HG03469 (cell line): Measurements from ENCODE around the gene DENND1A.

Experiments
- ATAC-seq: cut with Tn5 transposase; IDR thresholded peaks from one replicate; pipeline ENCODE4 v1.9.1; 2021; ENCODE audit warnings: mild to moderate bottlenecking, moderate library complexity, moderate number of reproducible peaks; ENCODE audit not compliant: unreplicated experiment

Gene DENND1A

DNA sequence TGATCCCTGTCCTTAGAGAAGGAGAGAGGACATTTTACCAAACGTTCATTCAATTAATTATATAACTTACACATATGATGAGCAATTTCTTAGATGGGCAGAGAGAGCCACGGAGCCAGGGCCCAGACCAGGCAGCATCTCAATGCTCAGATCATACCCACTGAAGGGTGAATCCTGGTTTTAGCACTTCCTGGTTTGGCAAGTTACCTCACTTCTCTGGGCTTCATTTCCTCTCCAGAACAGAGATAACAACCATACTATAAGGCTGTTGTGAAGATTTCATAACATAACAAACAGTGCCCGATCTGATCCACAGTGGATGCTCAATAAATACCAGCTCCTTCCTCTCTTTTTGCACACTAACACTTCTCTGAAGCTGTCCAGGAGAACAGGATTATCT lies 271.1 kb downstream of the DENND1A start:
- ATAC-seq: no peak

DNA sequence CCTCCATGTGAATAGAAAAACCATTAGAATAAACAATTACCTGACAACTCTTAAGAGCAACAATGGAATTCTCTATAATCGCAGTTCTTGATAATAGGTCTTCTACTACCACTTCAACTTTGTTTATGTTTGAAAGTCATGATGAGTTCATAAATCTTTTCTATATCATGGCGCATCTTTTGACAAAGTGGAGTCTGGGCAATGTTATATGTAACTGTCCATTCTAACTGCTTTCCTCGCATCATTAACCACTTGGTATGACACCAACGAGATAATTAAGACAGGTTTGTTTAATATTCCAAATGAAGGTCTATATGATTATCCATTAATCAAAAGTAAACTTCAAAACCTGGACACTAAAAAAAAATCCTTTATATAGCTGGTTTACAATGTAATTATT lies 272.0 kb downstream of the DENND1A start:
- no peak for ATAC-seq

DNA sequence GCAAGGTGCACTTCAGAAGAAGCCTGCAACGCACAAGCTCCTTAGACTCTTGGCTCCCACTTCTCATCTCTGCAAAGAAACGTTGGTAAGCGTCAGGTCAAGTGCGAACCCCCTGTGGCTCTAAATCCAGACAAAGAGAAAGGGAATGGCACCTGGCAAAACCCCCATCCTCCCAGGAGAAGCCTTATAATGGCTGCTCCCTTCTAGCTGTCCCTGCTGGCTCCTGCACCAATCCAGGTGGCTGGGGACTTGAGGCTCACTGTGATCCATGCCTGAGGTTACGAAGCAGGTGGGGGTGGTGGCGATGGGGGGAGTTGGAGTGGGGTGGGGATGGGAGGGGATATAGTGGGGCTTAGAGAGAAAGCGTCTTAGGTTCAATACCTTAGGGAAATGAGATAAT lies 272.8 kb downstream of the DENND1A start:
- no peak for ATAC-seq

DNA sequence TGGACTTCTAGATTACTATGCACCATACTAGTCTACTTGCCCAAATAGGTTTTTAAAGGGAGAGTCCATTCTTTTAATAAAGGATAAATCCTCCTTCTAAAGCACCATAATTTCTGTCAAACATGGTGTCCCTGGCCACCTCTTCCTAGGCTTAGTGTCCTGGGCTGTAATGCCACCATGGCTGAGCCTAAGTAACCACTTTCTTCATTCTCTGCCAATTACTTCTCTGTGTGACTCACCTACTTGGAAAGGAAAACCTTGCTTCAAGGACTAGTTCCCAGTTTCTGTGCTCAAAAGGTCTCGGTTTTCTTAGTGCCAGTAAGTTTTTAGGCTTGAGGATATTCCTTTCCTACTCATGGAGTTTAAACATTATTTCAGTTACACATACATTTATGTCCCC lies 273.4 kb downstream of the DENND1A start:
- ATAC-seq: no peak

DNA sequence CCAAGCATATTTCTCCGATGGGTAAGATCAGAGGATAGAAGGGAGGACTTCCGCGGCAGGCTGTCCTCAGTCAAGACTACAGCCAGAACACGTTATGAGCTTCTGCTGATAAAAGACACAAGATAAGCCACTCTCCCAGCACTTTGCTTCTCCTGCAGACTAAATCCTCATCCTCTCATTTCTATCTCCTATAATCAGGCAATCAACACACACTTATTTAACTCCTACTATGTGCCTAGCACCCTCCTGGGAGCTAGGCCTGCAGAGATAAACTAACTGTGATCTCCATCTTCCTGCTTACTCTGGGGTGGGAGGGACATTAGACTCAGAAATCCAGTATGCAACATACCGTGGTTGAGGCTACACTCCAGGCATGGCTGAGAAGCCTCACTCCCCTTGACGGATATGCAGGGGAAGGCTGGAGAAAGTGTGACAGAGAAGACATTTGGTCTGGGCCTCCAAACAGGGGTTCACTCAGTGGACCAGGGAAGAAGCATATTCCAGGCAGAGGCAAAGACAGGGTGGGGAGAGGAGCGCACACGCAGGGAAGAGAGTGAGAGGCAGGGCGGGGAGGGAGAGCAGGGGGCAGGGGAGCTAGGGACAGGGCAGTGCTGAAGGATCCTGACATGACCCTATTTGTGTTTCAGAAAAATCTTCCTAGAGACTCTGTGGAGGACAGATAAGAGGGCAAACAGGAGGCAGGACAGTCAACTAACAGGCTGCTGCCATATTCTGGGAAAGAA lies 274.1 kb downstream of the DENND1A start:
- no peak for ATAC-seq

DNA sequence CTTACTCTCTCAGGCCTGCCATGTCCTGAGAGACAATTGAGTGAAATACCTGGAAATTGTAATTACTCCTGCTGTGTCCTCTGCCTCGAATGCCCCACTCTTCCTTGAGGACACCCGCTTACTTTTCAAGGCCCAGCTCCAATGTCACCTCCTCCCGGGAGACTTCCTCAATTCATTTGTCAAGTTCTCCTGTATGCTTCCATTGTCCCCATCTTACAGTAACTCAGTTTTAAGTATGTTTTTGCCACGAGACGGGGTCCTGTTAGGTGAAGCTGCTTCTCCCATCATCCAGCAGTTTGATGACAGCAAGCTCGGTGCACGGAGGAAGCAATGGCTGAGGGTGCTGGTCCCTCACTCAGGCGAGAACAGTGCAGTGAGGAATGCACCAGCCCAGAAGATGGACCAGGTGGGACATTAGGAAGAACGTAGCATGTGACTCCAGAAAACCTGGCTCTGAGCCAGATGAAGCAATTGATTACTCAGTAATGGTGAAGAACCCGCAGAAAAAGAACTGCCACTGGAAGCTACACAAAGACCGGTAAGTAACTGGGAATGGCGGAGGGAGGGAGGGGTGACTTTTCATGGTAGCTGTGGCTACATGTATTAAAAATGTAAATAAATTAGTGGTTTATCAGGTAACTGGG lies 274.8 kb downstream of the DENND1A start:
- ATAC-seq: no peak

DNA sequence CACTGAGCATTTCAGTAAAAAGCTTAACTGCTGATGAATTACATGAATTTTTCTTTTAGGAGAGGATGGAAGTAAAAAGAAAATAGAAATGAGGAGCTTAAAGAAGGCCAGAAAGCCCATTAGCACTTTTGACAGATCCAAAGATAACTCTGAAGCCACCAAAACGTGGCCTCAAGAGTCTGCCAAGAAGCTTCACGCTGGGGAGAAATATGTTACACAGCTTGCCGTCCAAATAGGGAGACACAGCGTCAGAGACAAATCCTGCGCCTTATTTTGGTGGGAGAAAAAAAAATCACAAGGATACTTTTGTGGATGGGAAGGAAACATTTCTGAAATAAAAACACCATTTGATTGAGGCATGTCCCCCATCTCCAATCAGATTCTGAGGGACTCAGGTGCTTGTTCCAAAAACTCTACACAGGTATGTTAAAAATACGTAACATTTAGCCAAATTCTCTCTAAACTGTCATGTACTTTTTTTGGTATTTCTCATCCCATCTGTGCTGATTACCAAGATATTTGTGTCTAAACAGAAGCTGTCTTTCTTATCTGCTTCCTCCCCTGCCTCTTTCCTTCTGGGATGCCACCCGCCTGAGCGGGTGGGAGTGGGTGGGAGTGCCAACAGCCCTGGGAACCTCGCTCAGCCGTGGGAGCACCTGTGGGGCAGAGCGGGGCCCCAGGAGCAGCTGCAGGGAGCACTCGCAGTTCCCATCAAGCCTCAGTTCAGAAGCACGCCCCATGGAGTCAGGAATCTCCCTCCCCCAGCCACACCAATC lies 275.5 kb downstream of the DENND1A start:
- ATAC-seq: no peak

DNA sequence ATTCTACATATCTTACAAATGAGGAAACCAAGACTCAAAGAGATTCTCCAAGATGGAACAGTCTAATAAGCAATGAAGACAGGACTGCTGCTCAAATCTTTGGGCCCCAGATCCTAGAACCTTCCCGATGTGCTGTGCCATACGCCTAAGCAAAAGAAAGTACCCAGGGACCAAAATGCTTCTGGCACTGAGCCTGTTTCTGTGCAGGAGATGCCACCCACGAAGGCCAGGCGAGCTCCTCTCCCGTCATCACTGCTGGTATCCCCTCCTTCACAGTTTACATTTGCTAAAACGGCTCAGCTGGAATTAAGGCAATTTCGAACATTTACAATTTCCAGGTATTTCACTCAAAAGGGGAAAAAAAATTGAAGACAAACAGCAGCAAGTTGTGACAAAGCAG lies 277.5 kb downstream of the DENND1A start:
- ATAC-seq: no peak

DNA sequence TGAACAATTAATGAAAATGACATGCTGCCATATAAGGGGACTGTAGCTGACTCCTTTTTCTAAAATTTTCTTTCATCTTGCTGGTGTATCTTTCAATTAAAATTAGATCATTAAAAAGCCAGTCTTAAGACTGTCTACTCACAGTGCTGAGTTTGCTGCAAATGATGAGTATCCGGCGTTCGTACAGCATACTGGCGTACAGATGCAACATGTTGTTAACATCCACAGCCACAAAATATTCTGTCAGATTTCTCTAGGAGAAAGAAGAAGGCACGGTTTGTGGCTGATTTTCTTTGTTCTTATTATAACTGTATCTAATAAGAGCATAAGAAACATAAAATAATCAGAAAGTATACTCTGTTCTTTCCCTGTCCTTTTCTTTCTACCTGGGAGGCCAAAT lies 278.1 kb downstream of the DENND1A start:
- no peak for ATAC-seq

DNA sequence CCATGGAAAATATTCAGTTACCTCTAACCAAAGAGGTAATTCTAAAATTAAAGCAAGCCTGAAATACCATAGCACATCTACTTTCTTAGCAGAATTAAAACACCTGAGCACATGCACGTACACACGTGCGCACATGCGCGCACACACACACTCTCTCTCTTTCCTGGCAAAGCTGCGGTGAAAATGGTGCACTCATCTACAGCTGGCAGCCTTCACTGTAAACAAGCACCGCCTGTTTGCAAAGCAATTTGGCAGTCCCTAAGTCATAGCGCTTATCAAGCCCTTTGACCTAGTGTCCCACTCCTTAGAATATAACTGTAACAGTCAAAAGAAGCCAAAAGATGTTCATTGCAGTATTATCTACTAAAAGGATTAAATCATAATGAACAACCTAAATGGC lies 278.7 kb downstream of the DENND1A start:
- no peak for ATAC-seq

DNA sequence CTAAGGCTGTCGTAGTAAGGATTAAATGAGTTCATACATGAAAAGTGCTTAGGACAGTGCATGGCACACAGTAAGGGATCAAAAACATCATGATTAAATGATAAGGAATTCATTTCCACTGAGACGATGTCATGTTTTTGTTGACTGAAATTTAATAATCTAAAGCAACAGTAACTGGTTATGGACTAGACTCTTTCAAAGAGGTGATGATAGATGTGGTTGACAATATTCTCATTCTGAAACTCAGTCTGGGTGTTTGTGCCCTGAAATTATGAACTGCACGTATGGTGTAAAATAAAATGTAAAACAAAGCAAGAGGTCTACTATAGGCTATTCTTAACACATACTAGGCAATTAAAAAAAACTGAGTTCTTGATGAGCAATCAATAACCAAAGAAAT lies 280.0 kb downstream of the DENND1A start:
- ATAC-seq: no peak

DNA sequence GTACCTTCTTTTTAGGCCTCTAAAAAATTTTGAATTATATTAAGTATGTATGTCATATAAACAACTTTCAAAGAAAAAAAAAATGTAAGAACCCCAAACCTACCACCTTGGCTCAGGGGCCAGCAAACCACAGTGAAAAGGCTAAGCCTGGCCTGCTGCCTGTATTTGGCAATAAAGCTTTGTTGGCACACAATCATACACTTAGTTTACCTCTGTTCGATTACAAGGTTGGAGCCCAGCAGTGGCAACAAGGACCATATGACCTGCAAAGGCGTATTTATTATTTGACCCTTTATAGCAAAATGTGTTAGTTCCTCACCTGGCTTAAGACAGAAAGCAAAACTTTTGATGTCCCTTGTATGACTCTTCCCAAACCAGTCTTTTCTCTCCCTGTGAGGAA lies 282.8 kb downstream of the DENND1A start:
- no peak for ATAC-seq

DNA sequence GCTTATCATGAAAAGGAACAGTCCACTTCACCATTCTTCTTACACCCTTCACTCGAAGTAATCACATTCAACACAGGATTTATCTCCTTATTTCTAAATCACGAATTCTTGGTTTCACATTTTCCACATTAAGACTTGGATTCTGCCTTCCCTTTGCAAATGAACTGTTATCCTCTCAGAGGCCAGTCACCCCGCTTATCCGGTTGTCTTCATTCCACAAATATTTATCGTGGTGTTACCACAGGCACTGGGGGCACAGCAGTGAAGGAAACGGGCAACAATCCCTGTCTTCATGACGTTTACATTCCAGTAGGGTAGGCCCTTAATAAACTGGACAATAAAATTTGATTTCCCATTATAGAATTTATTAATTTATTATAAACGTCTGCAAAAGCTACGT lies 284.2 kb downstream of the DENND1A start:
- no peak for ATAC-seq

DNA sequence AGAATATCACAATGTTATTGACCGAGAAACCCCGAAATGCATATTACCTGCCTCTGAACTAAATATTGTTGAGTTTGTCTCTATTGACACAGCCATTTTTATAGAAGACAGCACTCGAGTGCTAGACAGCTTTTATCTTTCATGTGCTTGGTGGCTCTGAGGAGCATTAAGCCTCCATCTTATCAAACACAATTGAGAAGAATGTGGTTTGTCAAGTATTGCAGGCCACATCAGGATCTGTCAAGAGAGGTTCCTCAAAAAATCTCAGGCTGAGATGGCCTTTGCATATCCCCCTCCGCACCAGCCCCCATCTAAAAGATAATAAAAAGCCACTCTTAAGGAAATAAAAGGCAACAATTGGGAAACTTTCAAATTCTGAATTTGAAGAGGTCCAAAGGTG lies 284.8 kb downstream of the DENND1A start:
- ATAC-seq: no peak

DNA sequence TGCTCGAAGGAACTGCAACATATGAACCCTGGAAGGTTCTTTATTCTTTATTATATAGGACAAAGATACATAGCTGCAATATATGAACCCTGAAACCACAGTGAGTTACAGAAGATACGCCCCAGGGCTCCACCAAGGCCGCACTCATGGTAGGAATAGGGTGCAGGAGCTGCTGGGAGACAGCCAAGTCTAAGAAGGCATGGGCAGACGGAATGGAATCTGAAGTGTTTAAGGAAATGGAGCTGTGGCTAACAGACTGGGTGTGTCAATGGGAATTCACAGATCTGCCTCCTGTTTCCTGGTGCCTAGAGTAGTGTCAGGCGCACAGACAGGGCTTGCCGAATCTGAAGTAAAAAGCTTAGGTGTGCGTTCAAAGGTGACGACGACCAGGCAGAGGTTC lies 286.4 kb downstream of the DENND1A start:
- no peak for ATAC-seq

DNA sequence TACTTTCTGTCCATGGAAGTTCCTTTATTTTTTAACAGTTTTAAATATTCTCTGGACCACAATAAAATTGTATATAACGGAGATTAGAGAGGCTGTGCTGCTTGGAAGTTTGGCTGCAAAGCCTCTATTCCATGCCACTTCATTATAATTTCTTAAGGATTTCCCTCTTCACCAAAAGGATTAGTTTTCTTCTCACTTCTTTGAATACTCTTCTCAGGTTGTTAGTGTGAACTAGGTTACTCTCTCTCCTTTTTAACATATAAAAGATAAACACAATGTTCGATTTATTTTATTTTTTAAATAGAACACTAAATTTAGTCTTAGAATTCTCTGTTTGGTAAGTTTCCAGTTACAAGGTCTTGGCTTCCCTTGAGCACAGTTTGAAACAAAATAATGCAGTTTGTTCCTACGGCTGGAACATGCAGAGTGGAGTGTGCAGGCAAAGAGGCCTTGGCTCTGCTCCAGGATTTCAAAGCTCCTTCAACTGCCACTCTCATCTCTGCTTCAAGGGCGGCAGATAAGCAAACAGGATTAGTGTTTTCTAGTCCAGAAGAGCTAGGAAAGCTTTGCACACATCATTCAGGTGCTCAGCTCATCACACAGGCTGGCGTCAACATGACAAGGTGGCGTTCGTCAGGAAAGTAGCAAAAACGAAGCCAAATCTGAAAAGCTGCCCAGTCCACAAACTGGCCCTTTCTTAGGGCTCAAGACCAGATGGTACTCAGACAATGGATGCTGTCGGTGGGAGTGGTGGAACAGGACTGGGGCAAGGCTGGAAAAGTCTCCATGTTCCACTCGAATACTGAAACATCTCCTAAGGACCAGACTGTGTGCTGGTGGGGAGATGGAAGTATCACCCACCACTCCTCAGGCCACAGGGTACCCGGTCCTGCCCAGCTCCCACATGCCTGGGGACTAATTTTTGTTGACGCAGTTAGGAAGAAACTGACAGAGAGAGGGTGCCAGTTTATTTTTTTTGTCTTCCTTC lies 287.3 kb downstream of the DENND1A start:
- no peak for ATAC-seq

DNA sequence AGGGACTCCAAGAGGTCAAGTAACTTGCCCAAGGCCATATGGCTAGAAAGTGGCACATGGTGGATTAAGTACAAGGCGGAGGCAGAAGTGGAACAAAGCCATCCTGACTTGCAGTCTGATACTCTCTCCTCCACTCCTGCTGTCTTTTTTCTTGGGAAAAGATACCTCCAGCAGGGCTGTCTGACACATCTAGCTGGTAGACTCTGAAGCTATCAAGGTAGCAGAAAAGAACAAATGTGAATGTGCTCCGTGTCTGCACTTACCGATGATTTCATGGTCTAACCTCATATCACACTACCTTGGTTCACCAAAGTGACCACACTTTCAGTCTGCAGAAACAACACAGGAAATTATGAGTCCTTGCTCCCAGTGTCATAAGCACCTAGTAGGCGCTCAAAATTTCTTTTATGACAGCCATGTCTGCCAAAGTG lies 289.1 kb downstream of the DENND1A start:
- no peak for ATAC-seq

DNA sequence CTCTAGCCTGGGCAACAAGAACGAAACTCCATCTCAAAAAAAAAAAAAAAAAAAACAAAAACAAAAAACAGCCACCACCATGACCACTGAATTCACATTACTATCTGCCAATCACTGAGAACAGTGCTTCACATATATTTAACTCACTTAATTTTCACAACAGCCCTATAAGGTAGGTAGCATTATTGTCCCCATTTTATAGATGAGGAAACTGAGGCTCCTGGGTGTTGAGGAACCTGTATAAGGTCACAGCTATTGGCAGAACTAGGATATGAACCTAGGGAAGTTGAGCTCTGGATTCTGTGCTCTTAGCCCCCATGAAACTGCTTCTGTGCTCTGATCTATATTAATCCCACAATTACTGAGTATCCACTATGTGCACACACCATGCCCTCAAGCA lies 290.2 kb downstream of the DENND1A start:
- ATAC-seq: no peak

DNA sequence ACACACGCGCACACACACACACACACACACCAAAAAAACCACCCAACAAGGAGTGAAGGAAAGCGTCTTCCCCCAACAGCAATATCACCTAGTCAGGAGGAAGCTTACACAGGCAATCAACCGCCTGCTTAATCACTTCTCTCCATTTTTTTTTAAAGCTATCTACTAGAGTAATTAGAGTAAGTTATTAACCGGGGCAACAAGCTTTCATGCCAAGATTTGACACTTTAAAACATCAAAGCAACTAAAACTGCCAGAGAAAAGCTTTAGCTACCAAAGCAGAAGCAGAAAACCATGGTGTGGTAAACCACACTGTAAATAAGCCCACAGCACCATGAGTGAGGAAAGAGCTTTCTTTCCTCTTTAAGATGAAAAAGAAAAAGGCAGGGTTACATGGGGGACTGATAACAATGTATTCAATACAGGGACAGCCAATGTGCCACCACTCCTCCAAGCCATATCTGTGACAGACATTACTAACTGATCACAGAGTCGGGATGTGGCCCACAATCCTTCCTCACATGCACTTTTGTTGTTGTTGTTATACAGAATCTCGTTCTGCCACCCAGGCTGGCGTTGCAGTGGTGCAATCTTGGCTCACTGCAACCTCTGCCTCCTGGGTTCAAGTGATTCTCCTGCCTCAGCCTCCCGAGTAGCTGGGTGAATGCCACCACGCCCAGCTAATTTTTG lies 291.8 kb downstream of the DENND1A start:
- ATAC-seq: no peak

DNA sequence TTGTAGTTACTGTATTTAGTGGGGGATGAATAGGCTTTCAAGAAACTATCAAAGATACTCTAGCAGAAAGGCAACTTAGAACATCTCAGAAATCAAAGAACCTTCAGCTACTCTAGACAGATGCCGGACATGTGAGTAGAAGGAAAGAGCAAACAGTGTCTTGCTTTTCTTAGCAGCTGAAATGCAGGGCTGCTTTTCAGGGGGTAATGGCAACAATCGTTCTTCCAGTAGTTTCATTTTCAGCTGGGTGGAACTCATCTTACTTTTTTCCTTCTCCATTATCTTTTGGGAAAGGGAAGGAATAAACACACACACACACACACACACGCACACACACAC lies 292.4 kb downstream of the DENND1A start:
- ATAC-seq: no peak
